Body of pancreas (tissue), 4 donors: ENCODE data around the gene CST9L.

ENCODE experiments used
- POLR2A ChIP-seq, 3 donors: fragments of 450-650 bp; IDR thresholded peaks; one replicate each; pipeline ENCODE4 v1.6.1; 2016; ENCODE audit warnings: antibody characterized with exemption in 3 of 3, mild to moderate bottlenecking in 2 of 3
- TF ChIP-seq, protein P1 (sequence below), 7 experiments: fragments of 450-650 bp in 4 of 7; fragments of 200-600 bp in 3 of 7; sonication (generic) in 3 of 7; IDR thresholded peaks; one replicate each; pipeline ENCODE4 v1.5.1; 2016 to 2019; ENCODE audit warnings: antibody characterized with exemption in 7 of 7

DNA sequence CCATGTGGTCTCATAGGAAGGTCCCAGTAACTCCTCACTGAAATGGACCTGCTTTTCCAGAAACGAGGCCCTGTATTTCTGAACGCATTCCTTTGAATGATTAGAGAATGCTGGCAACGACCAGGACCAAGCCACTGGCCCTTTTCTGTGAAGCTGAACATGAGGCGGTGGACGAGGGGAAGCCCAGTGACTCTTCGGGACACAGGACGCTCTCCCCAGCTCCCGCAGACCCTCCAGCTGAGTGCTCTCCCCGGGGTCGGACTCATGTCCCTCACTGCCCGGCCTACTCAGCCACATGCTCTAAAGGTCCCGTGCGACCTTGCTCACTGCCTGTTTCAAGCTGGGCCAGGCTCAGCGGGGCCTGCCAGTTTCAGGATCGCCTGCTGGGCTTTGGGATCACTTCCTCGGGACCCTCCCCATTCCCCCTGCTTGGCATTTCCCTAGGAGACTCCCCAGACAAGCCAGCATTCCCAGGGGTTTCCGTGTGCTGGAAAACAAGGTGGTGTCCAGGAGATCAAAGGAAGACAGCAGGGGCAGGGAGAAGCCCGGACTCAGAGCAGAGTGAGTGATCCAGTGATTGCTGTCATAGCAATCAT lies 40.1 kb upstream of the CST9L start:
- TF ChIP-seq, protein P1, sequence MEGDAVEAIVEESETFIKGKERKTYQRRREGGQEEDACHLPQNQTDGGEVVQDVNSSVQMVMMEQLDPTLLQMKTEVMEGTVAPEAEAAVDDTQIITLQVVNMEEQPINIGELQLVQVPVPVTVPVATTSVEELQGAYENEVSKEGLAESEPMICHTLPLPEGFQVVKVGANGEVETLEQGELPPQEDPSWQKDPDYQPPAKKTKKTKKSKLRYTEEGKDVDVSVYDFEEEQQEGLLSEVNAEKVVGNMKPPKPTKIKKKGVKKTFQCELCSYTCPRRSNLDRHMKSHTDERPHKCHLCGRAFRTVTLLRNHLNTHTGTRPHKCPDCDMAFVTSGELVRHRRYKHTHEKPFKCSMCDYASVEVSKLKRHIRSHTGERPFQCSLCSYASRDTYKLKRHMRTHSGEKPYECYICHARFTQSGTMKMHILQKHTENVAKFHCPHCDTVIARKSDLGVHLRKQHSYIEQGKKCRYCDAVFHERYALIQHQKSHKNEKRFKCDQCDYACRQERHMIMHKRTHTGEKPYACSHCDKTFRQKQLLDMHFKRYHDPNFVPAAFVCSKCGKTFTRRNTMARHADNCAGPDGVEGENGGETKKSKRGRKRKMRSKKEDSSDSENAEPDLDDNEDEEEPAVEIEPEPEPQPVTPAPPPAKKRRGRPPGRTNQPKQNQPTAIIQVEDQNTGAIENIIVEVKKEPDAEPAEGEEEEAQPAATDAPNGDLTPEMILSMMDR (IDR thresholded peaks at IDR 0.05): no peak
- TF ChIP-seq POLR2A (IDR thresholded peaks at IDR 0.05): no peak
